Neutrophil (primary cell): ENCODE data around the gene ESF1.

Experiments
- H3K27ac ChIP-seq: fragments of 200-600 bp; sonication (generic); 2 replicates; pipeline ENCODE4 v1.5.1; 2016; ENCODE audit warnings: mild to moderate bottlenecking, moderate library complexity
- H3K27me3 ChIP-seq: fragments of 200-600 bp; sonication (generic); 2 replicates; pipeline ENCODE4 v1.6.0; 2016; ENCODE audit warnings: mild to moderate bottlenecking
- H3K36me3 ChIP-seq: fragments of 200-600 bp; sonication (generic); 2 replicates; pipeline ENCODE4 v1.5.1; 2017
- H3K4me1 ChIP-seq, 2 experiments: fragments of 200-600 bp in 1 of 2; sonication (generic) in 1 of 2; 1 replicate in 1 of 2; 2 replicates in 1 of 2; pipeline versions ENCODE4 v1.5.1 to v1.6.1; 2013 to 2016; ENCODE audit warnings: low read depth in 1 of 2, low read length in 1 of 2, mild to moderate bottlenecking in 1 of 2, moderate library complexity in 1 of 2; ENCODE audit not compliant: control insufficient read depth in 1 of 2, insufficient read depth in 1 of 2
- H3K4me3 ChIP-seq, 2 experiments: fragments of 200-600 bp in 1 of 2; sonication (generic) in 1 of 2; 1 replicate in 1 of 2; 2 replicates in 1 of 2; pipeline ENCODE4 v1.5.1; 2013 to 2016; ENCODE audit warnings: low read depth in 1 of 2, low read length in 1 of 2, mild to moderate bottlenecking in 1 of 2, moderate library complexity in 1 of 2
- H3K9me3 ChIP-seq: fragments of 200-600 bp; sonication (generic); 2 replicates; pipeline ENCODE4 v1.5.1; 2016
- CTCF ChIP-seq: fragments of 200-600 bp; sonication (generic); IDR thresholded peaks from 2 replicates; pipeline ENCODE4 v1.5.1; 2016; ENCODE audit warnings: antibody characterized with exemption

ESF1 gene

GRCh38 chr20:13753436-13754036, 31.2 kb downstream of the ESF1 start:
- Histone ChIP-seq H3K9me3 (no peaks in the 10 kb centered on the region), H3K36me3 (peaks cover 27% of the 10 kb centered on the region), H3K27me3 (no peaks in the 10 kb centered on the region), H3K4me3 (no peak overlapping the region), H3K27ac (no peak overlapping the region), H3K4me1 (no peaks in the 10 kb centered on the region)
- TF ChIP-seq CTCF: no peak

GRCh38 chr20:13749811-13750210, 34.9 kb downstream of the ESF1 start:
- peaks cover 2% of the 10 kb centered on the region for H3K36me3 ChIP-seq

GRCh38 chr20:13745784-13746183, 38.9 kb downstream of the ESF1 start:
- Histone ChIP-seq H3K9me3 (no peaks in the 10 kb centered on the region), H3K4me3 (no peak overlapping the region), H3K36me3 (no peaks in the 10 kb centered on the region), H3K27ac (no peak overlapping the region), H3K27me3 (no peaks in the 10 kb centered on the region), H3K4me1 (no peaks in the 10 kb centered on the region)
- TF ChIP-seq CTCF: no peak

More at GRCh38 chr20:13749811-13750210, 34.9 kb downstream of the ESF1 start:
- no peaks in the 10 kb centered on the region for H3K27me3 ChIP-seq
- no peaks in the 10 kb centered on the region for H3K4me1 ChIP-seq
- H3K9me3 ChIP-seq: no peaks in the 10 kb centered on the region
- no peak overlapping the region for H3K4me3 ChIP-seq
- no peak for TF ChIP-seq CTCF
- no peak overlapping the region for H3K27ac ChIP-seq

GRCh38 chr20:13744352-13744751, 40.4 kb downstream of the ESF1 start:
- H3K27ac ChIP-seq: no peak overlapping the region
- no peaks in the 10 kb centered on the region for H3K36me3 ChIP-seq
- H3K4me1 ChIP-seq: no peaks in the 10 kb centered on the region
- TF ChIP-seq CTCF: no peak
- no peak overlapping the region for H3K4me3 ChIP-seq
- no peaks in the 10 kb centered on the region for H3K9me3 ChIP-seq
- H3K27me3 ChIP-seq: no peaks in the 10 kb centered on the region

- Histone ChIP-seq H3K27ac (no peak overlapping the region), H3K27me3 (no peaks in the 10 kb centered on the region)
Measured at GRCh38 chr20:13741879-13742278, 42.8 kb downstream of the ESF1 start.

More at GRCh38 chr20:13741879-13742278, 42.8 kb downstream of the ESF1 start:
- TF ChIP-seq CTCF: no peak
- Histone ChIP-seq H3K36me3 (no peaks in the 10 kb centered on the region), H3K4me1 (no peaks in the 10 kb centered on the region), H3K4me3 (no peak overlapping the region), H3K9me3 (no peaks in the 10 kb centered on the region)
